ENCODE results near the gene ARMC5.

The ARMC5 gene

DNA sequence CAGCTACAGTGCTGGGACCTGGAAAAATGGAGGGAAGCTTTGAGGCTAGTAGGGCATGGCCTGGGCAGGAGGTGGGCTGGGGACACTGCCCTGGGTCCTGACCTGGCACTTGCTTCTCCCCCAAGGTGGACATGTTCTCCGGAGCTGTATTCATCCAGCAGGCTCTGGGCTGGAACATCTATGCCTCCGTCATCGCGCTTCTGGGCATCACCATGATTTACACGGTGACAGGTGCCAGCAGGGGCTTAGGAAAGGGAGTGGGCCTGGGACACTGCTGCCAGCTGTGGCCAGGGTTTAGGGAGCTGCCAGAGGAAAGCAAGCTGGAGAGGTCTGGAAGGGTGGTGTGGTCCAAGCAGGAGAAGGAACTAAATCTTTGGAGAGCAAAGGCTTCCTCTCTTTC is 26.7 kb downstream of the ARMC5 start:
- H3K79me2 ChIP-seq (ENCODE audit: control insufficient read depth, low read length) = no peaks in the 10 kb centered on the region
- no peaks in the 10 kb centered on the region for H3K36me3 ChIP-seq (ENCODE audit: control insufficient read depth, low read length)
- H3K4me3 ChIP-seq (ENCODE audit: low read length) = no peak overlapping the region
- no peaks in the 10 kb centered on the region for H3K9me3 ChIP-seq (ENCODE audit: control insufficient read depth, insufficient read depth, low read length)
- no peaks in the 10 kb centered on the region for H3K9me2 ChIP-seq (replicated peaks; ENCODE audit: control insufficient read depth, low read length)
- TF ChIP-seq, protein P1, sequence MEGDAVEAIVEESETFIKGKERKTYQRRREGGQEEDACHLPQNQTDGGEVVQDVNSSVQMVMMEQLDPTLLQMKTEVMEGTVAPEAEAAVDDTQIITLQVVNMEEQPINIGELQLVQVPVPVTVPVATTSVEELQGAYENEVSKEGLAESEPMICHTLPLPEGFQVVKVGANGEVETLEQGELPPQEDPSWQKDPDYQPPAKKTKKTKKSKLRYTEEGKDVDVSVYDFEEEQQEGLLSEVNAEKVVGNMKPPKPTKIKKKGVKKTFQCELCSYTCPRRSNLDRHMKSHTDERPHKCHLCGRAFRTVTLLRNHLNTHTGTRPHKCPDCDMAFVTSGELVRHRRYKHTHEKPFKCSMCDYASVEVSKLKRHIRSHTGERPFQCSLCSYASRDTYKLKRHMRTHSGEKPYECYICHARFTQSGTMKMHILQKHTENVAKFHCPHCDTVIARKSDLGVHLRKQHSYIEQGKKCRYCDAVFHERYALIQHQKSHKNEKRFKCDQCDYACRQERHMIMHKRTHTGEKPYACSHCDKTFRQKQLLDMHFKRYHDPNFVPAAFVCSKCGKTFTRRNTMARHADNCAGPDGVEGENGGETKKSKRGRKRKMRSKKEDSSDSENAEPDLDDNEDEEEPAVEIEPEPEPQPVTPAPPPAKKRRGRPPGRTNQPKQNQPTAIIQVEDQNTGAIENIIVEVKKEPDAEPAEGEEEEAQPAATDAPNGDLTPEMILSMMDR (IDR thresholded peaks at IDR 0.05; ENCODE audit: low read depth, low read length, poor library complexity, severe bottlenecking) = no peak
- no peak for TF ChIP-seq EZH2phosphoT487 (IDR thresholded peaks at IDR 0.05; ENCODE audit: borderline replicate concordance, low read length)
- H3F3A ChIP-seq (ENCODE audit: control insufficient read depth, insufficient read depth) = no peaks in the 10 kb centered on the region
- H4K20me1 ChIP-seq (ENCODE audit: control insufficient read depth, insufficient read depth, low read depth, low read length) = no peaks in the 10 kb centered on the region
- H3K4me1 ChIP-seq (ENCODE audit: control insufficient read depth, low read length) = peaks cover 7% of the 10 kb centered on the region
- peaks cover 13% of the 10 kb centered on the region for H3K27me3 ChIP-seq (ENCODE audit: control insufficient read depth, low read length)
- H3K4me2 ChIP-seq (ENCODE audit: low read length) = no peak overlapping the region
- no peak overlapping the region for H3K27ac ChIP-seq (ENCODE audit: low read depth, low read length)

DNA sequence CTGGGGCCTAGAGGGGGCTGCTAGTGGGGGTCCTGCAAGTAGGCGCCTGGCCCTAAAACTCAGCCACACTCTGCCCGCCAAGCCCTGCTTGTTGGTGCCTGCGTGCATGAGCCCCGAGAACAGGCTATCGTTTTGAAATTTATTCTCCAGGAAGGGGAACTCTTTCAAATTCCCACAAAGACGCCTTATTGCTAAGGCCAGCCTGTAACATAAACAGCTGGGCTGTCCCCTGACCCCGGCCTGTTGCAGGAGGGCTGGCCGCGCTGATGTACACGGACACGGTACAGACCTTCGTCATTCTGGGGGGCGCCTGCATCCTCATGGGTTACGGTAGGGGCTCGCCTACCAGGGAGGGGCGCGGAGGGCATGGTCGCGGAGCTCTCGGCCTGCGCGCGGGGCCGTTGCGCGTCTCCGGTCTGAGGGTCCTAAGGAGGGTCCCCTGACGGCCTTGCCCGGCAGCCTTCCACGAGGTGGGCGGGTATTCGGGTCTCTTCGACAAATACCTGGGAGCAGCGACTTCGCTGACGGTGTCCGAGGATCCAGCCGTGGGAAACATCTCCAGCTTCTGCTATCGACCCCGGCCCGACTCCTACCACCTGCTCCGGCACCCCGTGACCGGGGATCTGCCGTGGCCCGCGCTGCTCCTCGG is 27.9 kb downstream of the ARMC5 start:
- Histone ChIP-seq H3F3A (ENCODE audit: control insufficient read depth, insufficient read depth) (no peaks in the 10 kb centered on the region), H3K36me3 (ENCODE audit: control insufficient read depth, low read length) (no peaks in the 10 kb centered on the region), H3K4me2 (ENCODE audit: low read length) (peak overlapping the region; percentile 50), H4K20me1 (ENCODE audit: control insufficient read depth, insufficient read depth, low read depth, low read length) (no peaks in the 10 kb centered on the region), H3K9me2 (replicated peaks; ENCODE audit: control insufficient read depth, low read length) (no peaks in the 10 kb centered on the region), H3K27ac (ENCODE audit: low read depth, low read length) (no peak overlapping the region), H3K4me1 (ENCODE audit: control insufficient read depth, low read length) (peaks cover 7% of the 10 kb centered on the region), H3K79me2 (ENCODE audit: control insufficient read depth, low read length) (no peaks in the 10 kb centered on the region), H3K9me3 (ENCODE audit: control insufficient read depth, insufficient read depth, low read length) (no peaks in the 10 kb centered on the region), H3K27me3 (ENCODE audit: control insufficient read depth, low read length) (peaks cover 9% of the 10 kb centered on the region), H3K4me3 (ENCODE audit: low read length) (peak overlapping the region; percentile 47)
- TF ChIP-seq EZH2phosphoT487 (IDR thresholded peaks at IDR 0.05; ENCODE audit: borderline replicate concordance, low read length) = no peak
- TF ChIP-seq, protein P1 (IDR thresholded peaks at IDR 0.05; ENCODE audit: low read depth, low read length, poor library complexity, severe bottlenecking) = no peak

GRCh38 chr16:31487720-31488467 is 28.6 kb downstream of the ARMC5 start:
- peak overlapping the region; percentile 50 for H3K4me2 ChIP-seq (ENCODE audit: low read length)
- peak overlapping the region; percentile 47 for H3K4me3 ChIP-seq (ENCODE audit: low read length)
- no peaks in the 10 kb centered on the region for H3K79me2 ChIP-seq (ENCODE audit: control insufficient read depth, low read length)
- no peaks in the 10 kb centered on the region for H3K9me2 ChIP-seq (replicated peaks; ENCODE audit: control insufficient read depth, low read length)
- H3K9me3 ChIP-seq (ENCODE audit: control insufficient read depth, insufficient read depth, low read length) = no peaks in the 10 kb centered on the region
- H4K20me1 ChIP-seq (ENCODE audit: control insufficient read depth, insufficient read depth, low read depth, low read length) = no peaks in the 10 kb centered on the region
- no peaks in the 10 kb centered on the region for H3F3A ChIP-seq (ENCODE audit: control insufficient read depth, insufficient read depth)
- TF ChIP-seq, protein P1 (IDR thresholded peaks at IDR 0.05; ENCODE audit: low read depth, low read length, poor library complexity, severe bottlenecking) = no peak
- no peak for TF ChIP-seq EZH2phosphoT487 (IDR thresholded peaks at IDR 0.05; ENCODE audit: borderline replicate concordance, low read length)
- H3K27me3 ChIP-seq (ENCODE audit: control insufficient read depth, low read length) = peaks cover 7% of the 10 kb centered on the region
- H3K36me3 ChIP-seq (ENCODE audit: control insufficient read depth, low read length) = no peaks in the 10 kb centered on the region
- H3K27ac ChIP-seq (ENCODE audit: low read depth, low read length) = no peak overlapping the region
- H3K4me1 ChIP-seq (ENCODE audit: control insufficient read depth, low read length) = peaks cover 7% of the 10 kb centered on the region
